Measurements from ENCODE around the gene ABCC11. TPM values are rescaled to one million over a fixed set of nuclear protein-coding genes. Genes with fewer than 3 reads are reported as not detected.

The ABCC11 gene
- total RNA-seq, 1 donor from 2014 or later: not detected

- no peak for DNase-seq (ENCODE audit: low read depth)
- Histone ChIP-seq H3K4me3 (ENCODE audit: low read depth, low read length) (no peak overlapping the region), H3K36me3 (ENCODE audit: control insufficient read depth, insufficient read depth, low read length) (no peaks in the 10 kb centered on the region), H3K27me3 (ENCODE audit: control insufficient read depth, insufficient read depth, low read length) (no peaks in the 10 kb centered on the region)
- TF ChIP-seq CTCF (IDR thresholded peaks at IDR 0.05; ENCODE audit: insufficient read depth, low read length, poor library complexity, severe bottlenecking): no peak
Observed at GRCh38 chr16:48234630-48235029, 12.7 kb downstream of the ABCC11 start.

GRCh38 chr16:48232493-48233040 is 14.8 kb downstream of the ABCC11 start:
- TF ChIP-seq CTCF (IDR thresholded peaks at IDR 0.05; ENCODE audit: insufficient read depth, low read length, poor library complexity, severe bottlenecking): no peak
- no peak for DNase-seq (ENCODE audit: low read depth)
- no peak overlapping the region for H3K4me3 ChIP-seq (ENCODE audit: low read depth, low read length)
- H3K36me3 ChIP-seq (ENCODE audit: control insufficient read depth, insufficient read depth, low read length): no peaks in the 10 kb centered on the region
- H3K27me3 ChIP-seq (ENCODE audit: control insufficient read depth, insufficient read depth, low read length): no peaks in the 10 kb centered on the region

GRCh38 chr16:48231727-48232492 is 15.4 kb downstream of the ABCC11 start:
- Histone ChIP-seq H3K27me3 (ENCODE audit: control insufficient read depth, insufficient read depth, low read length) (no peaks in the 10 kb centered on the region), H3K36me3 (ENCODE audit: control insufficient read depth, insufficient read depth, low read length) (no peaks in the 10 kb centered on the region), H3K4me3 (ENCODE audit: low read depth, low read length) (no peak overlapping the region)
- DNase-seq (ENCODE audit: low read depth): no peak
- TF ChIP-seq CTCF (IDR thresholded peaks at IDR 0.05; ENCODE audit: insufficient read depth, low read length, poor library complexity, severe bottlenecking): peak; percentile 48

- DNase-seq (ENCODE audit: low read depth): no peak
- no peak for TF ChIP-seq CTCF (IDR thresholded peaks at IDR 0.05; ENCODE audit: insufficient read depth, low read length, poor library complexity, severe bottlenecking)
- no peaks in the 10 kb centered on the region for H3K27me3 ChIP-seq (ENCODE audit: control insufficient read depth, insufficient read depth, low read length)
Observed at GRCh38 chr16:48225456-48225855, 21.9 kb downstream of the ABCC11 start.

GRCh38 chr16:48223490-48223889 is 23.8 kb downstream of the ABCC11 start:
- no peak for TF ChIP-seq CTCF (IDR thresholded peaks at IDR 0.05; ENCODE audit: insufficient read depth, low read length, poor library complexity, severe bottlenecking)
- H3K36me3 ChIP-seq (ENCODE audit: control insufficient read depth, insufficient read depth, low read length): no peaks in the 10 kb centered on the region
- no peak overlapping the region for H3K4me3 ChIP-seq (ENCODE audit: low read depth, low read length)
- H3K27me3 ChIP-seq (ENCODE audit: control insufficient read depth, insufficient read depth, low read length): no peaks in the 10 kb centered on the region
- DNase-seq (ENCODE audit: low read depth): no peak

More at GRCh38 chr16:48225456-48225855, 21.9 kb downstream of the ABCC11 start:
- Histone ChIP-seq H3K36me3 (ENCODE audit: control insufficient read depth, insufficient read depth, low read length) (no peaks in the 10 kb centered on the region), H3K4me3 (ENCODE audit: low read depth, low read length) (no peak overlapping the region)

Measured in kidney epithelial cell (primary cell).